K562 (cell line): ENCODE results near the gene CRAT. TPM values are rescaled to one million over a fixed set of nuclear protein-coding genes. Genes with fewer than 3 reads are reported as not detected.
A peak's percentile ranks its signal among the peaks of the same experiment; 100 is the strongest.

Experiments
- ATAC-seq: fragments of 200-7000 bp; cut with Tn5 transposase; 3 replicates; pipeline ENCODE4 v1.9.1; 2020; ENCODE audit warnings: moderate library complexity
- BruUV-seq: library from RNA; stranded (reverse); fragments of 400-500 nt; replicated peaks from 2 replicates; lab custom pipeline; 2021; lab: Mats Ljungman, UMichigan
- CTCF ChIA-PET: fragments of 300-600 bp; formaldehyde crosslinking; extraction: SDS; loops from one replicate; lab custom pipeline; 2021; ENCODE audit warnings: low intra/inter-chr PET ratio; lab: Yijun Ruan, JAX
- POLR2A ChIA-PET: fragments of 300-600, 350-650 bp; sonication (Branson Sonifier 250); formaldehyde crosslinking; extraction: SDS; loops from one replicate; lab custom pipeline; 2021; ENCODE audit warnings: antibody characterized with exemption, inconsistent platforms; lab: Yijun Ruan, JAX
- DNase-seq, 4 experiments: peaks; one replicate each; pipeline versions ENCODE4 v3.0.0 to v3.0.0-alpha.2; 2011 to 2018; ENCODE audit warnings: low spot score in 3 of 4, mixed read lengths in 3 of 4; ENCODE audit errors: extremely low read depth in 1 of 4
- FAIRE-seq: peaks from 2 replicates; lab custom pipeline; 2011; peaks lifted over from hg19 to GRCh38; lab: Jason Lieb, UNC
- H2AFZ ChIP-seq: 2 replicates; pipeline ENCODE4 v1.6.0; 2011; ENCODE audit warnings: low read depth, low read length, control low read depth, inconsistent platforms
- H3K27ac ChIP-seq: fragments of 200-600 bp; 3 replicates; pipeline ENCODE4 v1.8.0; 2011; ENCODE audit warnings: low read depth, mild to moderate bottlenecking, control low read depth, inconsistent platforms, low read length, moderate library complexity, mixed read lengths; ENCODE audit errors: extremely low read depth
- H3K27me3 ChIP-seq, 2 experiments: fragments of 300-600 bp in 1 of 2; 2 replicates in 1 of 2; 3 replicates in 1 of 2; pipeline versions ENCODE4 v1.6.0 to v1.8.0; 2011; ENCODE audit warnings: inconsistent platforms in 2 of 2, low read length in 2 of 2, mild to moderate bottlenecking in 1 of 2, mixed read lengths in 1 of 2, moderate library complexity in 1 of 2; ENCODE audit not compliant: control insufficient read depth in 2 of 2, insufficient read depth in 2 of 2
- H3K36me3 ChIP-seq: fragments of 300-600 bp; 3 replicates; pipeline ENCODE4 v1.8.0; 2011; ENCODE audit warnings: mild to moderate bottlenecking, low read length, inconsistent platforms; ENCODE audit not compliant: control insufficient read depth, insufficient read depth
- H3K4me1 ChIP-seq, 2 experiments: fragments of 200-600 bp in 1 of 2; replicated peaks in 1 of 2; 2 replicates in 1 of 2; 3 replicates in 1 of 2; pipeline versions ENCODE4 v1.5.1 to v1.8.0; 2011; ENCODE audit warnings: inconsistent platforms in 2 of 2, low read length in 2 of 2, mild to moderate bottlenecking in 1 of 2, mixed read lengths in 1 of 2, moderate library complexity in 1 of 2; ENCODE audit not compliant: control insufficient read depth in 2 of 2, insufficient read depth in 2 of 2
- H3K4me2 ChIP-seq: 2 replicates; pipeline ENCODE4 v1.6.1; 2011; ENCODE audit warnings: low read length, control low read depth, inconsistent platforms, mixed read lengths; ENCODE audit not compliant: insufficient read depth
- H3K4me3 ChIP-seq: fragments of 200-600 bp; sonication (generic), shearing (Covaris generic); 2 replicates; pipeline ENCODE4 v1.5.1; 2016; ENCODE audit warnings: control low read depth, inconsistent platforms
- H3K79me2 ChIP-seq: fragments of 200-600 bp; 3 replicates; pipeline ENCODE4 v1.8.0; 2011; ENCODE audit warnings: low read length, inconsistent platforms; ENCODE audit not compliant: control insufficient read depth, insufficient read depth
- H3K9ac ChIP-seq, 2 experiments: 2 replicates each; pipeline versions ENCODE4 v1.6.0 to v1.6.1; 2011; ENCODE audit warnings: low read depth in 2 of 2, low read length in 2 of 2, control low read depth in 1 of 2, inconsistent platforms in 1 of 2, mild to moderate bottlenecking in 1 of 2, mixed read lengths in 1 of 2; ENCODE audit not compliant: insufficient read depth in 1 of 2
- H3K9me1 ChIP-seq: one replicate; pipeline ENCODE4 v1.6.0; 2011; ENCODE audit warnings: inconsistent platforms, mild to moderate bottlenecking, low read length, moderate library complexity; ENCODE audit not compliant: control insufficient read depth, insufficient read depth
- H3K9me3 ChIP-seq: replicated peaks from 2 replicates; pipeline ENCODE4 v1.5.1; 2011; ENCODE audit warnings: low read depth, low read length, inconsistent platforms; ENCODE audit not compliant: control insufficient read depth, insufficient read depth
- H4K20me1 ChIP-seq: replicated peaks from 2 replicates; pipeline ENCODE4 v1.6.1; 2011; ENCODE audit warnings: low read length, inconsistent platforms, mixed read lengths; ENCODE audit not compliant: control insufficient read depth, insufficient read depth
- CGGBP1 ChIP-seq: fragments of 250-450 bp; sonication (Bioruptor Pico); IDR thresholded peaks from 2 replicates; pipeline ENCODE4 v1.9.0; 2021; ENCODE audit warnings: mild to moderate bottlenecking
- HDAC3 ChIP-seq: fragments of 450-650 bp; IDR thresholded peaks from 2 replicates; pipeline ENCODE4 v1.6.1; 2018; ENCODE audit warnings: borderline replicate concordance, mild to moderate bottlenecking, moderate library complexity; ENCODE audit not compliant: partially characterized antibody
- KAT8 ChIP-seq: fragments of 450-650 bp; IDR thresholded peaks from 2 replicates; pipeline ENCODE4 v1.6.1; 2016; ENCODE audit warnings: low read depth, mild to moderate bottlenecking
- LARP7 ChIP-seq: fragments of 450-650 bp; IDR thresholded peaks from 2 replicates; pipeline ENCODE4 v1.6.1; 2016
- PHF20 ChIP-seq: fragments of 450-650 bp; IDR thresholded peaks from 2 replicates; pipeline ENCODE4 v1.6.1; 2018; ENCODE audit not compliant: partially characterized antibody
- POLR2G ChIP-seq: fragments of 200-400 bp; formaldehyde crosslinking; IDR thresholded peaks from 2 replicates; pipeline ENCODE4 v1.6.1; 2017; ENCODE audit warnings: low read depth, mild to moderate bottlenecking, antibody characterized with exemption, low read length, moderate library complexity
- PREB ChIP-seq: sonication (generic); formaldehyde crosslinking; IDR thresholded peaks from 2 replicates; pipeline ENCODE4 v1.8.1; 2023; ENCODE audit warnings: mild to moderate bottlenecking, missing genetic modification reagents
- RHOXF2B ChIP-seq: fragments of 250-450 bp; sonication (Bioruptor Pico); conservative IDR thresholded peaks from 2 replicates; pipeline ENCODE4 v1.5.1; 2021
- TBL1XR1 ChIP-seq, 2 experiments: IDR thresholded peaks; 2 replicates each; pipeline ENCODE4 v1.6.1; 2012; ENCODE audit warnings: improper control_type of control experiment in 2 of 2, low read length in 2 of 2, mild to moderate bottlenecking in 1 of 2
- ZFX ChIP-seq: sonication (generic); formaldehyde crosslinking; IDR thresholded peaks from 2 replicates; pipeline ENCODE4 v1.8.0; 2022; ENCODE audit warnings: mild to moderate bottlenecking, missing genetic modification reagents, moderate library complexity
- ZKSCAN8 ChIP-seq: fragments of 200-800 bp; sonication (Bioruptor generic); IDR thresholded peaks from 2 replicates; pipeline ENCODE4 v1.6.1; 2016; ENCODE audit warnings: missing genetic modification characterization, missing compliant biosample characterization
- ZNF512 ChIP-seq: IDR thresholded peaks from 2 replicates; pipeline ENCODE4 v1.6.1; 2016; ENCODE audit warnings: missing genetic modification characterization, missing compliant biosample characterization
- WGBS: fragments of 100-300 bp; shearing (Covaris generic); methylation state at CpG from one replicate; pipeline ENCODE4 v1.1.6; 2016; ENCODE audit warnings: low coverage, mixed read lengths; ENCODE audit not compliant: insufficient coverage; ENCODE audit errors: missing lambda C conversion rate; 5-methylcytosine and 5-hydroxymethylcytosine counted together
- in situ Hi-C: fragments of 300-500 bp; cut with MboI; formaldehyde crosslinking; loops from 4 replicates; pipeline ENCODE4 v1.15.0; 2018; ENCODE audit warnings: inconsistent platforms, mixed read lengths
- intact Hi-C: fragments of 100-400 bp; cut with micrococcal nuclease; formaldehyde crosslinking; loops from 2 replicates; pipeline ENCODE4 v1.14.2; 2022
- polyA plus RNA-seq, 8 experiments: library from polyadenylated mRNA; depleted of rRNA in 4 of 8; stranded (reverse) in 5 of 8; unstranded in 3 of 8; fragments of >200 nt; fragmentation: Nextera tagmentation in 2 of 8; fragmentation: Illumina TruSeq in 1 of 8; extraction: Ambion mirVana in 2 of 8; extraction: Trizol in 1 of 8; gene quantifications; 2 replicates each; pipeline versions ENCODE4 v1.2.1 to v1.2.3, GENCODE V29; 2011 to 2014; ENCODE audit warnings: inconsistent platforms in 1 of 8, missing spikeins in 1 of 8
- total RNA-seq, 7 experiments: library from RNA; depleted of rRNA in 6 of 7; stranded (reverse); fragments of >200 nt in 6 of 7; fragmentation: Illumina TruSeq in 2 of 7; extraction: Trizol in 2 of 7; gene quantifications; 2 replicates each; pipeline versions ENCODE4 v1.2.1 to v1.2.3, GENCODE V29; 2011 to 2021; ENCODE audit warnings: low replicate concordance in 1 of 7

Gene CRAT
- total and polyA plus RNA-seq, 9 of the 15 experiments (the other 6 are each of a cell fraction or from before 2014, with no cell fraction given) = 0.20 to 13.8 (median 5.4) TPM

GRCh38 chr9:129063061-129063460 is 47.5 kb downstream of the CRAT start:
- TF ChIP-seq KAT8 (no peak), POLR2G (peak; percentile 51)
- peaks cover under 1 to 22% of the 10 kb centered on the region in 2 experiments; a peak in 3 of 5 replicates for H3K4me1 ChIP-seq
- H3K9me3 ChIP-seq = no peaks in the 10 kb centered on the region
- in situ Hi-C loops (no loop called here), intact Hi-C loops (no loop called here)
- no peak for ATAC-seq
- ChIA-PET CTCF (no interaction called here), POLR2A (no interaction called here)
- no peak for DNase-seq
- H2AFZ ChIP-seq = no peak overlapping the region
- H3K4me2 ChIP-seq = no peak overlapping the region
- no peak for FAIRE-seq
- H3K27ac ChIP-seq = no peak overlapping the region
- no peaks in the 10 kb centered on the region for H3K79me2 ChIP-seq
- BruUV-seq = no TSS peak
- 94% methylated on average over 7 of the region's 9 CpGs for WGBS
- H3K9ac ChIP-seq = no peak overlapping the region
- H3K4me3 ChIP-seq = no peak overlapping the region
- H3K27me3 ChIP-seq = no peaks in the 10 kb centered on the region
- peaks cover 5% of the 10 kb centered on the region for H3K9me1 ChIP-seq
- H4K20me1 ChIP-seq = no peaks in the 10 kb centered on the region
- H3K36me3 ChIP-seq = peaks cover 80% of the 10 kb centered on the region

GRCh38 chr9:129060991-129061390 is 49.6 kb downstream of the CRAT start:
- FAIRE-seq (no peak), DNase-seq (no peak), ATAC-seq (no peak)
- H3K9me3 ChIP-seq = no peaks in the 10 kb centered on the region
- H3K4me3 ChIP-seq = no peak overlapping the region
- no peak overlapping the region for H3K27ac ChIP-seq
- 92% methylated on average over 7 of the region's 12 CpGs for WGBS
- no peak overlapping the region for H3K4me2 ChIP-seq
- H3K36me3 ChIP-seq = peaks cover 79% of the 10 kb centered on the region
- BruUV-seq = no TSS peak
- H3K9me1 ChIP-seq = peaks cover 4% of the 10 kb centered on the region
- in situ Hi-C loops (no loop called here), intact Hi-C loops (no loop called here)
- no peaks in the 10 kb centered on the region for H3K27me3 ChIP-seq
- ChIA-PET POLR2A (interaction anchor here (0.6 kb wide), 1 partner anchor 173 kb away, joined by 3 read pairs; no protein-coding TSS in a partner anchor), CTCF (no interaction called here)
- TF ChIP-seq PHF20 = no peak
- TF ChIP-seq LARP7 = no peak
- TF ChIP-seq PREB = no peak
- TF ChIP-seq CGGBP1 (CRISPR knock-in tag) = no peak
- no peak for TF ChIP-seq HDAC3
- no peak for TF ChIP-seq ZFX (CRISPR knock-in tag)
- no peak for TF ChIP-seq ZKSCAN8 (CRISPR knock-in tag)
- no peak for TF ChIP-seq TBL1XR1 (IDR thresholded peaks at IDR 0.05; ENCODE audit: low read length in 2 of 2)
- TF ChIP-seq RHOXF2B (CRISPR knock-in tag) = no peak
- TF ChIP-seq ZNF512 = no peak
- no peaks in the 10 kb centered on the region for H4K20me1 ChIP-seq
- H2AFZ ChIP-seq = no peak overlapping the region
- H3K9ac ChIP-seq = peak overlapping the region in 1 of 2 experiments; percentile 68; a peak in 2 of 4 replicates
- no peaks in the 10 kb centered on the region for H3K79me2 ChIP-seq
- H3K4me1 ChIP-seq = peaks cover 0 to 12% of the 10 kb centered on the region in 2 experiments; a peak in 2 of 5 replicates
